HG02870 (cell line): Measurements from ENCODE around the gene DNLZ.

Experiments used
- ATAC-seq: cut with Tn5 transposase; IDR thresholded peaks from one replicate; pipeline ENCODE4 v1.9.1; 2021; ENCODE audit warnings: mild to moderate bottlenecking, moderate library complexity; ENCODE audit not compliant: unreplicated experiment

The DNLZ gene

GRCh38 chr9:136377341-136378169, 14.0 kb upstream of the DNLZ start:
- no peak for ATAC-seq

DNA sequence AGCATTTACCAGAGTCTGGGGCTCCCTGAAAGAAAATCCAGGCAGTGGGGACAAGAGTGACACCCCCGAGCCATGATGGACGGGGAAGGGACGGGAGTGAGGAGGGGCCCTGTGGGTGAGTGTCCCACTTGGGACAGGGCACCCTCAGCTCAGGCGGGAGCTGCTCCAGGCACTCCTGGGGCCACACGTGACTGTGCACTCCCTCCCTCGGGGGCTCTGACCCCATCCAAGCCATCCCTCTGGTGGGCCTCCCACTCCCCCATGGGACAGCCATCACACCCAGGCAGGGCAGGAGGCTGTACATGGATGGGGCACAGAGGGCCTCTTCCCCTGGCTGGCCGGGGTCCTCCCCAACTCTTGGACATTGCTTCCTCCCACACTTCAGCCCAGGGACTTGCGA, 12.9 kb upstream of the DNLZ start:
- no peak for ATAC-seq

GRCh38 chr9:136375096-136375495, 11.6 kb upstream of the DNLZ start:
- no peak for ATAC-seq

DNA sequence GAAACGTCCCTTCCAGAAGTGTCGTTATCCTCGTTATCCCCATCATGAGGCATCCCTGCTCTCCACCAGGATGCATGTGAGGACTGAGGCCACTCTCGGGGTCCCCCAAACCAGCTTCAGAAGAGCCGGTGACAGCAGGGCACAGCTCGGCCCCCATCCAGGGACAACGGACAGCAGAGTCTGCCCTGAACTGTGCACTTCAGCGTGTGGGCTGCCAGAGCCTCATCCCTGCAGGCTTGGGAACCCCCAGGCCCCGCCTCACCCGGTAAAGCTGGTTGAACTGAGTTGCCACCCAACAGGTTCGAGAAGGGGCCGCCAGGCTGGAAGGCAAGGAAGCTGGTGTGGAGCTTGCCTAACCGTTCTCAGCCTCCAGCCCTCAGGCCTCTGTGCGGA, 10.6 kb upstream of the DNLZ start:
- no peak for ATAC-seq

- ATAC-seq: no peak
Measured at GRCh38 chr9:136373300-136374182, 10.0 kb upstream of the DNLZ start, which contains the start of gene CARD9. TSS of gene CARD9 (minus strand) at chr9:136373669. CDS start at chr9:136372078, 1,591 bp downstream.

DNA sequence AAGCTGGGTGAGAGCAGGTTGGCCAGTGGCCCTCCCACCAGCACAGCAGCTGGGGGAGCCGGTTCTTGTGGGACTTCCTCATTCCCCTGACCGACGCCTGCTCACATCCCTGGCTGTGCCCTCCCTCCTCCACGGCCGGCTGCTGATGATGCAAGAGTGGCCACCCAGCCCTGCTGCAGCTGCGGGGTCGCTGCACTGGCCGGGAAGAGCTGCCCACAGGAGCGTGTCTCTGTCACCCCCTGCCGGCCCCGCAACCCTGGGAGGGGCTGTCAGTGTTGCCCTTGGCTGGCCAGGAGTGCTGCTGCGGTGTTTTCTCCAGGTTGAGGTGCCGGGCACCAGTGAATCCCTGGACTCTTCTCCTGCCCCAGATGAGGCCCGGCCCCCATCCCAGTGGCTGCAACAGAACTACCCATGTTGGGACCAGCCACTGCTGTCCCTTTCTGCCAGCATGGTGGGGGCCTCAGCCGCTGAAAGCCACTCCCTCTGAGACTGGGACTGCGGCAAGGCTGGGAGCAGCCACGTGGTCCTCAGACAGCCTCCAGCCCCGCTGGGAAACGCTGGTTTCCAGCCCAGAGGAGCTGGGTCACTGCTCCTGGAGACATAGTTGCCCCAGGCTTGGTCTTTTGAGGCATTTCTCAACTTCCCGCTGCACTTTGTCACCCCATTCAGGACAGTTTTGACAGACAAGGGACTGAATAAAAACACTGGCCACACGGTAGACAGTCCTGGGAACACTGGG, 9.2 kb upstream of the DNLZ start:
- no peak for ATAC-seq

GRCh38 chr9:136372006-136372405, 8.5 kb upstream of the DNLZ start:
- no peak for ATAC-seq

DNA sequence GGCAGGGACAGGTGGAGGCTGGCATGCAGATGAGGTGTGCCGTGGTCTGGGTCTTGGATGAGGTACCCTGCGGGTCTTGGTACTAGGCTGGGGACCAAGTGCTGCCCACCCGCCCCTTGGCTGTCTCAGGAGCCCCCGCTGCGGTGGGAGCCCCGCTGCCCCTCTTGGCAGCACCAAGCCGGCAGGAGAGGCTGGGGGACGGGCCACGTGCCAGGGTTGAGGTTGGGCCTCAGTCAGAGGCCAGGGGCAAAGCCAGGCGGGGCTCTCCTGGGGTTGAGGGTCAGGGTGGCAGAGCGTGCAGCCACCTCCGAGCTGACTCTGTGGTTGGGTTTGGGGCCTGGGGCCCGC, 8.0 kb upstream of the DNLZ start:
- no peak for ATAC-seq

- ATAC-seq: no peak
Measured at GRCh38 chr9:136370687-136371532, 7.4 kb upstream of the DNLZ start.

DNA sequence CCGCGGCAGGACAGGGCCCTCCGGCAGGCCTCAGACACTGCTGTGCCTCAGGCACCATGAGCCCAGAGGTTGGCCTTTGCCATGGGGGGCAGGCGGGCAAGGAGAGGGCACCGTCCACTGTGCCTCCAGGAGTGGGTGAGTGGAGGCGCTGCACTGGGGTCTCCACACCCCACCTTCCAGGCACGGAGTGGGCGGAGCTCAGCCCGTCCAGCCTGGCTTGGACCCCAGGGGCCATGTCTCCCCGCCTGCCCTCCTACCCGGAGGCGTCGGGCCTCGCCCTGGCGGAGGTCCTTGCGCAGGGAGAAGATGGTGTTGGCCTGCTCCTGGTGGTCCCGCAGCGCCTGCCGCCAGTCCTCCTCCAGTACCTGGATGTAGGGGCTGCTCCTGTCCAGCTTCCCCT, 6.5 kb upstream of the DNLZ start:
- ATAC-seq: no peak

DNA sequence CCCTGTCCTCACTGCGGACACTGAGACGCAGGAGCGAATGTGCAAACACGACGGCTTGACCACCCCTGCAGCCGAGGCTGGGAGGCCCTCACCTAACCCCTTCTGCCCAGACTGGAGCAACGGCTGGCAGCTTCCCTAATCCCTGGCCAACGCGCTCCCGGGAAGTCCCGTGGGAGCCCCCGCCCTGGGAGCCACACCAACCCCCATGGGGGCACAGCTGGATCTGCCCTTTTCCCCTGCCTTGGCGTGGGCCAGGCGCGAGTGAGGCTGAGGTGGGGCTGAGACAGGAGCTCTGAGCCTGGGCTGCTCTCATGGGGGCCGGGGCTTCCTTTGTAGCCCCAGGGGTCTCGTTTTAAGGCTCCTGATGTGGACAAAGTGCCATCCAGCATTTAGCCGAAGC, 4.6 kb upstream of the DNLZ start:
- no peak for ATAC-seq

DNA sequence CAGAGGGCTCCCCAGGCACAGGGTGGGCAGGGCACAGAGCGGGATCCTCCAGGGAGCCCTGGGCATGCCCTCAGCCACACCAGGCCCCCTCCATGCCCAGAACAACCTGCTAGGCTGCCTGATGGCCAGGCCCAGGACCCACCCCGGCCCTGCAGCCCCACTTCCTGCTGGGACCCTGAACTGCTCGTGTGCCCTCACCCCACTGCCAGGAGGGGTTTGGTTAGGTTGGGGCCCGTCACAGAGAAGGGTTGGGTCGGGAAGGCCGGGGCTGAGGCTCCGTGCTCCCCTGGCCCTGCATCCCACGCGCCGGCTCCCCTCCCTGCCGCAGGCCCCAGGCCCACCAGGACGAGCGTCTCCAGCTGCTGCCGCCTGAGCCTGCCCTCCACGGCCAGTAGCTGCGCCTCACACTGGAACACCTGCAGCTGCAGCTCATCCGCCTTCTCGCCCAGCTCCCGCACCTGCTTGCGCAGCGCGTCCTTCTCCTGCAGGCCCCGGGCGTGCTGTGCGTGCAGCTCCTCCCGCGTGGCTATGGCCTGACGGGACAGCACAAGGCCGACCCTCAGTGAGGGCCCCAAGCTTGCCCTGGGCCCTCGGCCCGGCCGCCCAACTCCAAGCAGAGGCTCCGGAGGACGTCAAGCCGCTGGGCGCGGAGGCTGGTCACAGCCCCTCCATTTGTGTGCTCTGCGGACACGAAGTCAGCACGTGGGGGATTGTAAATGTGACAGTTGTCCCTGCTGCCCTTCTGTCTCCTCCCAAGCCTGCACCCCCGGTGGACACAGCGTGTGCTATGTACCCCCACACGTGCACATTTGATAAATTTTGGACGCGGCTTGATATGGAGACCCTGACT, 4.0 kb upstream of the DNLZ start:
- no peak for ATAC-seq

- no peak for ATAC-seq
Measured at GRCh38 chr9:136366826-136367225, 3.3 kb upstream of the DNLZ start.

DNA sequence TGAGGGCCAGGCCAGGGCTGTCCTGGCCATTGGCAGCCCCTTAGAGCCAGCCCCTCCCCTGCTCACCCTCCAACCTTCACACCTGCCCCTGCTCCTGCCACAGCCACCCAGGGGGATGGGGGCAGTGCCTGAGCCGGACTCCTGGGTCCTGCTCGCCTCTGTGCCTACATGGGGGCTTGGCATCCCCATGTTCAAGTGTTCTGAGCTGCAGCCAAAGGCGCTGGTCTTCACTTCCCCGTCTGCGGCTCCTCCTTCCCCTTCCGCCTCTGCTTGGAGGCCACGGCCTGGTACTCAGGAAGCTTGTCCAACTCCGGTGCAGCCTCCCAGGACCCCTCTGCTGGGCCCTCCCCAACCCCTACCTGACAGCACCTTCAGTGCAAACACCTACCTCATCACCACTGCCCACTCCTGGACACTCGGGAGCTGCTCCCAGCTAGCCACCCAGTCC, 2.3 kb upstream of the DNLZ start:
- ATAC-seq: no peak

- ATAC-seq: no peak
Measured at GRCh38 chr9:136364942-136365774, 1.6 kb upstream of the DNLZ start.

- no peak for ATAC-seq
Measured at GRCh38 chr9:136363949-136364748, 605 bp upstream of the DNLZ start.

DNA sequence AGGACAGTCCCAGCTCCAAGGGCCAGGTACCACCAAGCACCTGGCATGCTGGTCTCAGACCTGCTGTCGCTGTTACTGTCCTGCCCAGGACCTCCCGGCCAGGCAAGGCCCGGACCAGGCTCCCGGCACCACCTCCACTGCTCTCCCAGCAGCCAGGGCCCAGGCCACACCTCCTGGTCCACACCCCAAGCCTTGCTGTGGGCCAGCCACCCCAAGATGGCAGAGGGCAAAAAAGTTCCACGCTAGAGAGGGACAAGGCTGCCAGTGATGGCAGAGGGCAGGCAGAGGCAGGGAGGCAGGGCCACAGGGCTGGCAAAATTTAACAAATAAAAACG, 1.1 kb downstream of the DNLZ start:
- no peak for ATAC-seq
